WI38 (cell line): ENCODE measurements around the gene PDCL2.

Source experiments
- H3K4me3 ChIP-seq: 2 replicates; pipeline ENCODE4 v1.5.1; 2011; ENCODE audit warnings: low read depth, mild to moderate bottlenecking, control low read depth, low read length
- CTCF ChIP-seq: IDR thresholded peaks from 2 replicates; pipeline ENCODE4 v1.5.1; 2012; ENCODE audit warnings: low read depth, mild to moderate bottlenecking, control low read depth, low read length

The PDCL2 gene

GRCh38 chr4:55546756-55547465 is 45.1 kb downstream of the PDCL2 start, which contains the start of gene CLOCK:
TSS of gene CLOCK (minus strand) at chr4:55546909. CDS start at chr4:55482785, 64,124 bp downstream.
- TF ChIP-seq CTCF: peak; percentile 40
- peak within 1 kb of the TSS; percentile 90 for H3K4me3 ChIP-seq

DNA sequence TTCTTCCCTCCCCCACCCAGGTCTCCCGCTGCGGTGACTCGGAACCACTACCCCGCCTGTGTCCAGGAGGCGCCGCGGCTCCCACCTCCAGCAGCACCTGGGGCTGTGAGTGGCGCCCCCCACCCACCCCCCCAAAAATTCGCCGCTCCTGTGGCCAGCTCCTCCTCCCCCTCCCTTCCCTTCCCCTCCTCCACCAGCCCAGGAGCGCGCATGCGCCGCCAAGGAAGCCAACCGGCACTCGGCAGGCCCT is 45.6 kb downstream of the PDCL2 start:
- no peak for TF ChIP-seq CTCF
- H3K4me3 ChIP-seq: peak overlapping the region; percentile 90

DNA sequence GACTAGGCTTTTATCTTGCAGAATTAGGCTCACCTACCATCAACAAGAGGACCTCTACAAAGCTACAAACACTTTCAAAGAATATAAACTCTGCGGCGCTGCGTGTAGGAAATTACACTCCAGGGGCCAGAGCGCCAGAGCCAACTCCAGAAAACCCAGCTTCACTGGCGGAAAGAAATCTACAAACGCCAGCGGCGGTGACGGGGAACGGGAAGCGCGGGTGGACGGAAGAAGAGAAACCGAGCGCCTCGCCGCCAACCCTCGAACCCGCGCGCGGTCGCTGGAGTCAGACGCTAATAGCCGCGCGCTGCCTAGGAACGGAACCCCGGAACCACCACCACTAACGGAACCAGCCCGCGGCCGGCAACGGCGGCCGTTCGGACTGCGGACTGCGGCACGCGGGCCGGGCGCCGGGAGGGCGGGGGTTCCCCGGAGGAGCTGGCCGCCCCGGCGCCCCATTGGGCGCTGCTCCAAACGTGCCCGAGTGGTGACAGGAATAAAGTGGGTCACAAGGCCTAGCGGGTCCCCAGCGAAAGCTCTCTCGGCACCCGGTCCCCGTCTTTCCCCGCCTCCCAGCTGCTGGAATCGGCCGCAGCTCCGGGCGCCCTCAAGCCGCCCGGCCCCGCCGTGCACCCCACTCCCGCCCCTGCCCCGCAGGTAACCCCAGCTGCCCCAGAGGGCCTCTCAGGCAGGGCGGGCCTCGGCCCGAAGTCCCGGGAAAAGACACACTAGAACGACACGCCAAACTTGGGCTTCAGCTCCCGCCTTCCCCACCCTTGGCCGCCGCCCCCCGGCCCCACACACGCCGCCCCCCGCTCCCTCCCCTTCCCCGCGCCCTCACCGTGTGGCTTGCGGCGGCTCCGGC is 46.2 kb downstream of the PDCL2 start:
- peak overlapping the region; percentile 90 for H3K4me3 ChIP-seq
- no peak for TF ChIP-seq CTCF

DNA sequence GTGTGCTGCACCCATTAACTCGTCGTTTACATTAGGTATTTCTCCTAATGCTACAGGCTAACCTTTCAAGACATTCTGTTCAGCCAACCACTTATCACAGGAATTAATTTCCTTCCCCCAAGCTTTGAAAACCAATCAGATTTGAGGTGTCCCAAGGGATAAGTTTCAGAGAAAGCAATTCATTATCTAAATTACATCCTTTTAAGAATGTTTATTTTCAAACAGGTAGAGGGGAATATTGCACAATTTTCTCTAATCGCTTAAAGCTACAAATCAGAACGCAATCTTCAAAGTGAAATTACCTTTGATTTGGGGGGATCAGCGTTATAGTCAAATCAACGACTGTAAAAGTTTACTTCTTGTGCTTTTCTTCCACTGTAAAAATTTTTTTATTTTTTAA is 46.9 kb downstream of the PDCL2 start:
- TF ChIP-seq CTCF: no peak
- H3K4me3 ChIP-seq: peak overlapping the region; percentile 90

DNA sequence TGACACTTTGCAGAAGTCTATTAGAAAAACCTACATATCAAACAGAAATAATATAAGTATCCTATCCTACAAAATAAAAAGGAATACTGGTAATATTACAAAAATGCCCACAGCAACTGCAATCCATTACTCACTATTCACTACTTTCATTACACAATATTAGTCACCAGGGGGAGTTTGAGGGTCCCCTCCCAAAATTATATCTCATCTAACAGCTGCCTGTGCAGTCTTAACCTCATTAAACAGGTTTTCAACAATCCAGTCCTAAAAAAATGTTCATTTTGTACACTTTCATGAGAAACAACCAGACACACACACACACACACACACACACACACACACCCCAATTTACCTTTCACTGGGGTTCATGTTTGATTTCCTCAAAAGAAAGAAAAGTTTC is 48.2 kb downstream of the PDCL2 start:
- no peak for TF ChIP-seq CTCF
- H3K4me3 ChIP-seq: no peak overlapping the region

GRCh38 chr4:55540271-55540670 is 51.8 kb downstream of the PDCL2 start:
- no peak for TF ChIP-seq CTCF
- H3K4me3 ChIP-seq: no peak overlapping the region

GRCh38 chr4:55539658-55540057 is 52.4 kb downstream of the PDCL2 start:
- no peak for TF ChIP-seq CTCF
- H3K4me3 ChIP-seq: no peak overlapping the region
